AG04449 (cell line): ENCODE measurements around the gene ZNF700.
A peak's percentile ranks its signal among the peaks of the same experiment; 100 is the strongest.
"Not testable (repeated sequence)": the region's sequence is repeated elsewhere in the genome, so short reads cannot be mapped to it uniquely, and the experiment has no call there.

Experiments
- CTCF ChIA-PET: fragments of 350-600 bp; formaldehyde crosslinking; extraction: SDS; loops from one replicate; lab custom pipeline; 2021; ENCODE audit warnings: antibody characterized with exemption; lab: Yijun Ruan, JAX
- POLR2A ChIA-PET: fragments of 400-600, 350-600 bp; formaldehyde crosslinking; extraction: SDS; loops from one replicate; lab custom pipeline; 2020; ENCODE audit warnings: antibody characterized with exemption, inconsistent platforms; lab: Yijun Ruan, JAX
- DNase-seq: peaks from one replicate; pipeline ENCODE4 v3.0.0-alpha.2; 2010; ENCODE audit warnings: low read depth, low spot score
- H3K4me3 ChIP-seq: 2 replicates; pipeline ENCODE4 v1.5.1; 2011; ENCODE audit warnings: low read depth, mild to moderate bottlenecking, control low read depth, low read length
- TF ChIP-seq, protein P1 (sequence below): IDR thresholded peaks from one replicate; pipeline ENCODE4 v1.5.1; 2011; ENCODE audit warnings: mild to moderate bottlenecking, moderate library complexity, low read length, control low read depth, inconsistent platforms; ENCODE audit not compliant: insufficient read depth; ENCODE audit errors: missing control alignments

ZNF700 gene

DNA sequence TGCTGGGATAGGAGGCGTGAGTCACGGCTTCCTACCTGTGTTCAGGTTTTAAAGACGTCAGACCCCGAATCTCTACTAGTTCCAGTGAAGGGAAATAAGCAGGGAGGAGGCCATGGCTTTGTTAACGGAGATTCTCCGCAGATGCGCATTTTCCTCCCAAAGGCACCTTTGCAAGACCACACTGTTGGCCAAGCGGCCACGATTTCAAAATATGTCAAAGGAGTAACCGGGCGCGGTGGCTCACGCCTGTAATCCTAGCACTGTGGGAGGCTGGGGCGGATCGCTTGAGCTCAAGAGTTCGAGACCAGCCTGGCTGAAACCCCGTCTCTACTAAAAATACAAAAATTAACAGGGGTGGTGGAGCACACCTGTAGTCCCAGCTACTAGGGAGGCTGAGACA is 61.8 kb downstream of the ZNF700 start:
- DNase-seq, result no peak
- no peak overlapping the region for H3K4me3 ChIP-seq
- ChIA-PET POLR2A (interaction anchor here (0.7 kb wide), 1 partner anchor 9 kb away, joined by 3 read pairs; no protein-coding TSS in a partner anchor), CTCF (interaction anchor here (1.5 to 7.2 kb wide), 5 partner anchors 13 to 105 kb away, joined by 5 to 100 read pairs (median 67); partner anchors contain the start of genes ZNF700 and ZNF763)
- TF ChIP-seq, protein P1, sequence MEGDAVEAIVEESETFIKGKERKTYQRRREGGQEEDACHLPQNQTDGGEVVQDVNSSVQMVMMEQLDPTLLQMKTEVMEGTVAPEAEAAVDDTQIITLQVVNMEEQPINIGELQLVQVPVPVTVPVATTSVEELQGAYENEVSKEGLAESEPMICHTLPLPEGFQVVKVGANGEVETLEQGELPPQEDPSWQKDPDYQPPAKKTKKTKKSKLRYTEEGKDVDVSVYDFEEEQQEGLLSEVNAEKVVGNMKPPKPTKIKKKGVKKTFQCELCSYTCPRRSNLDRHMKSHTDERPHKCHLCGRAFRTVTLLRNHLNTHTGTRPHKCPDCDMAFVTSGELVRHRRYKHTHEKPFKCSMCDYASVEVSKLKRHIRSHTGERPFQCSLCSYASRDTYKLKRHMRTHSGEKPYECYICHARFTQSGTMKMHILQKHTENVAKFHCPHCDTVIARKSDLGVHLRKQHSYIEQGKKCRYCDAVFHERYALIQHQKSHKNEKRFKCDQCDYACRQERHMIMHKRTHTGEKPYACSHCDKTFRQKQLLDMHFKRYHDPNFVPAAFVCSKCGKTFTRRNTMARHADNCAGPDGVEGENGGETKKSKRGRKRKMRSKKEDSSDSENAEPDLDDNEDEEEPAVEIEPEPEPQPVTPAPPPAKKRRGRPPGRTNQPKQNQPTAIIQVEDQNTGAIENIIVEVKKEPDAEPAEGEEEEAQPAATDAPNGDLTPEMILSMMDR, result no peak

DNA sequence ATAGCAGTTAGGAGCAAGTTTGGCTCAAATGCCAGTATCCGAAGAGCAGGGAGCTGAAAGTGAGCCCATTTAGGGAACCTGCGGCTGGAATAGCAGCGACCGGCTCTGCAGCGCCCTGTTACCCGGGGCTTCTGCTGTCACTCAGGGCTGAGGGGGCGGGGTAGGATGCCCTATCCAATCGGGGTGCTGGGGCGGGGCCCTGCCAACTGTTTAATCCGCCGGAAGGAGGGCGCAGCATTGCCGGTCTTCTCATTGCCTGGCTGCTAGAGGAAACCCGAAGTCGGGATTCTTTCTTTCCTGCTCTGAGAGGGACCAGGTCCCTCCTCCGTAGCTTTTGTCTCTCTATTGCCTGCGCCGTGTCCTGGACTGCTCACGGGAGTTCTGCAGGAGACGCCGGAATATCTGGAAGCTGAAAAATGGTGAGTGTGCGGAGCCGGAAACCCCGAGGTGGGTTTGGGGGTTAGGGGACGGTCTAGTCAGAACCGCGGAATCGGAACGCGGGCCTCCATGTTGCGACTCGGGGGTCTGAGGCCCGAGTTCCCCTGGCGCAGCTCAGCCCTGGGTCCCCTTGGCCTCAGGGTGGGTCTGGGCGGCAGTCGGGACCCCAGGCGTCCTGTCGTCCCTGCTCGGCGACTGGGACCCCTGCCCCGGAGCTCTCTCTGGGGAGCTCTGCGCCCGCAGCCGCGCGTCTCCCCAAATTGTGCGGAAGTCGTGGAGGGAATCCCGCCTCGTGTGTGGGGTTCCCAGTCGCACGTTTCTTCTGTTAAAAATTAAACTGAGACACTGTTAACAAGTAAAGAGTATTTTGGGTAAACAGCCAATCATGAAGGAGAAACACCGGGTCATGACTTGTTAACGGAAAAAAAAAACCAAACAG is 62.7 kb downstream of the ZNF700 start:
- no peak for DNase-seq
- ChIA-PET CTCF (interaction anchor here (0.8 to 7.2 kb wide), 21 partner anchors 10 to 328 kb away, joined by 3 to 100 read pairs (median 5); partner anchors contain the start of genes ZNF433, ZNF439, ZNF440 and ZNF491), POLR2A (interaction anchor here (0.6 to 1.9 kb wide), 9 partner anchors 8 to 502 kb away, joined by 3 to 9 read pairs (median 3); partner anchors contain the start of genes ZNF440, ZNF700, ZNF709 and ZNF763)
- H3K4me3 ChIP-seq, result peak overlapping the region; percentile 92
- TF ChIP-seq, protein P1, result no peak

DNA sequence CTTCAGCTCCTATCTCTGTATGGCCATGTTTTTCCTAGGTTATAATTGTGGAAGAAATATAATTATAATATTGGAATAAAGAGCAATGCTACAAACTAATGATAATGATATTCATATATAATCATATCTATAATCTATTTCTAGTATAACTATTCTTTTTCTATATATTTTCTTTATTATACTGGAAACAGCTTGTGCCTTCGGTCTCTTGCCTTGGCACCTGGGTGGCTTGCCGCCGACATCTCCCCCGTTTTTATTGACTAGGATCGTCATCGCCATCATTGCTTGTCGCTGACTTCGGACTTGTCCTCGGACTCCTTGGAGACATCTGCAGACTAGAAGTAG is 64.2 kb downstream of the ZNF700 start:
- H3K4me3 ChIP-seq, result no peak overlapping the region
- ChIA-PET POLR2A (interaction anchor here (0.7 to 1.9 kb wide), 4 partner anchors 12 to 495 kb away, joined by 3 to 9 read pairs (median 4); partner anchors contain the start of genes ZNF700, ZNF709 and ZNF763), CTCF (interaction anchor here (0.9 to 7.2 kb wide), 26 partner anchors 8 to 330 kb away, joined by 3 to 100 read pairs (median 4); partner anchors contain the start of genes ZNF20, ZNF433, ZNF440 and ZNF491)
- TF ChIP-seq, protein P1, result no peak
- DNase-seq, result no peak

DNA sequence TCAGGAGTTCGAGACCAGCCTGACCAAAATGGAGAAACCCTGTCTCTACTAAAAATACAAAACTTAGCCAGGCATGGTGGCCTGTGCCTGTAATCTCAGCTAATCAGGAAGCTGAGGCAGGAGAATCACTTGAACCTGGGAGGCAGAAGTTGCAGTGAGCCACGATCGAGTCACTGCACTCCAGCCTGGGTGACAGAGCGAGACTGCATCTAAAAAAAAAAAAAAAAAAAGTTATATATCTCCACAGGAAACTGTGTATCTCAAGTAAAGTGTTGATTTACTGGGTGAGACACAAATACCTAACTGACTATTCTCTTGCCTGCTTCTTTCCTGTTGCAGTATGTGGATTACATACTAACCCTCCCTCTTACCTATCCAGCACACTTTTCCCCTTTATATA is 67.0 kb downstream of the ZNF700 start:
- POLR2A ChIA-PET, DNase-seq, H3K4me3 ChIP-seq: not testable (repeated sequence)
- CTCF ChIA-PET, result interaction anchor here (1.1 to 7.2 kb wide), 5 partner anchors 28 to 194 kb away, joined by 3 to 100 read pairs (median 45); partner anchors contain the start of genes ZNF491 and ZNF700

DNA sequence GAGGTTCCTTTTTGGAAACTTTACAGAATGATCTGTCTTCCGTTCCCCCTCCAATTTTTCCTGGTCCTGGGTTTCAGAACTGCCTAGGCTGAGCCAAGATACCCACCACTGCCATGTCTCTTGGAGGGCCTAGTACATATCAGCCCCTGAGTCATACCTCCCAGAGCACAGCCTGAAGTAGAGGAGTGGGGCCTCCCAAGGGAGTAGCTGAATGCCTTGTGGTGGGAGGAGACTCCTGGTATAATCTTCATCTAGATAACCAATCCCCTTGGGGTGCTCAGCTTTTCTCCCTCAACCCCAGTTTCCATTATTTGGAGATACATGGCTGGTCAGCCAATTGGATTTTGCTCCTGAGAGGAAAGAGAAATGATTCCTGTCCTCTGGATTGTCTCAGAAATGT is 70.3 kb downstream of the ZNF700 start:
- no peak for DNase-seq
- CTCF ChIA-PET, result interaction anchor here (0.8 kb wide), 1 partner anchor 32 kb away, joined by 3 read pairs; no protein-coding TSS in a partner anchor
- TF ChIP-seq, protein P1, result no peak
- H3K4me3 ChIP-seq, result no peak overlapping the region
- POLR2A ChIA-PET, result interaction anchor here (0.8 kb wide), 1 partner anchor 8 kb away, joined by 3 read pairs; no protein-coding TSS in a partner anchor
